GM10266 (cell line): ENCODE measurements around the gene CDRT4.

Experiments used
- DNase-seq: peaks from one replicate; pipeline ENCODE4 v3.0.0; 2012; ENCODE audit errors: extremely low spot score
- TF ChIP-seq, protein P1 (sequence below): IDR thresholded peaks from 2 replicates; pipeline ENCODE4 v1.5.1; 2012; ENCODE audit warnings: mild to moderate bottlenecking, low read depth; ENCODE audit not compliant: control insufficient read depth, insufficient read depth; ENCODE audit errors: missing control alignments

Gene CDRT4

DNA sequence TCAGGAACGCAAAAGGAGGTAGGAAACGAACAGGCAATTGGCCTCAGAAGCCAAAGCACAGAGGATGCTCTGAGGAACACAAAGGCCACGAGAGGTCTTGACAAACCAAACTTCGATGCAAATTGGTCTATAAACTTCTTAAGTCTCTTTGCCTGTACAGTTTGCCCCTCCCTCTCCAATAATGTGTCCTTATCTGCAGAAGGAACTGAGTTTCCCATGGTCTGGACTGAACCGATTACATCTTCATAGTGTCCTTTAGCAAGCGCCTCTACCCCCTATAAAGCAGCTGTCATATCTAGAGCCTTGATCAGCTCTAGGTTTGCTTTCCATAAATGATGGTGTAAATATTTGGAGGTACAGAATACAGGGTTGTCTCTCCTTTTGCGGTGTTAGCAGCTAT lies 3.1 kb upstream of the CDRT4 start:
- TF ChIP-seq, protein P1, sequence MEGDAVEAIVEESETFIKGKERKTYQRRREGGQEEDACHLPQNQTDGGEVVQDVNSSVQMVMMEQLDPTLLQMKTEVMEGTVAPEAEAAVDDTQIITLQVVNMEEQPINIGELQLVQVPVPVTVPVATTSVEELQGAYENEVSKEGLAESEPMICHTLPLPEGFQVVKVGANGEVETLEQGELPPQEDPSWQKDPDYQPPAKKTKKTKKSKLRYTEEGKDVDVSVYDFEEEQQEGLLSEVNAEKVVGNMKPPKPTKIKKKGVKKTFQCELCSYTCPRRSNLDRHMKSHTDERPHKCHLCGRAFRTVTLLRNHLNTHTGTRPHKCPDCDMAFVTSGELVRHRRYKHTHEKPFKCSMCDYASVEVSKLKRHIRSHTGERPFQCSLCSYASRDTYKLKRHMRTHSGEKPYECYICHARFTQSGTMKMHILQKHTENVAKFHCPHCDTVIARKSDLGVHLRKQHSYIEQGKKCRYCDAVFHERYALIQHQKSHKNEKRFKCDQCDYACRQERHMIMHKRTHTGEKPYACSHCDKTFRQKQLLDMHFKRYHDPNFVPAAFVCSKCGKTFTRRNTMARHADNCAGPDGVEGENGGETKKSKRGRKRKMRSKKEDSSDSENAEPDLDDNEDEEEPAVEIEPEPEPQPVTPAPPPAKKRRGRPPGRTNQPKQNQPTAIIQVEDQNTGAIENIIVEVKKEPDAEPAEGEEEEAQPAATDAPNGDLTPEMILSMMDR, result no peak
- DNase-seq, result no peak

DNA sequence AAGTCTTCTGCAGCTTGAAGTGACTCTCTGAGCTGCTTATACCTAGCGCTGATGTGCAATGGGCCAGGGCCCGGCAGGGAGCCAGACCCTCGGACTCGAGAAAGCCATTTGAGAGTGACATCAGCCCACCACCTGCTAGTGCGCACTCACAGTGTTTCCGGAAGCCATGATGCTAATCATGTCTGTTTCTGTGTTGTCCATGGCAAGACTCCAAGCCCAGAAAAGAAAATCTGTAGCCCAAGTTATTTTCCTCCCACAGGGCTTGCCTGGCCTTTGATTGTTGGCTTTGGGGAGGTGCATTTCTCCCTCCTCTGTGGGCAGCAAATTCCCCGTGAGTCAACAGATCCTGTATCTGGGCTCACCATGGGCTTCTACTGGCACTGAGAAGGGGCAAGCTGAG lies 1.8 kb upstream of the CDRT4 start:
- DNase-seq, result no peak
- TF ChIP-seq, protein P1, result no peak

DNA sequence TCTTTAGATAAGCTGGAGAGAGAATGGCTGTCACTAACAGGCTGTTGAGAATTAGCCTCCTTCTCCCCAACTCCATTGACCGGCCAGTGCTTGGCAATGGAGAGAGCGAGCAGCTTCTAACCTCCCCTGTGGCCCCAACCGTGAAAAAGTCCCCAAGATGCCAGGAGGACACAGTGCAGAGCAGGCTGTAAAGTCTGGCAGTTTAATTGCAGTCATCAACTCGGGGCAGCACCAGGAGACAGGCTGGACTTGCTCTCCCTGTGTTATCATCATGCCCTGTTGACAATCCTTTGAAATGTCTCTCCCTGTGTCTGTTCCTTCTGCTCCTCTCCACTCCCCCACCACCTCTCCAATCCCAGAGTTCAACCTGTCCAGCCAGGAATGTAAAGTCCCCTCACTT lies 705 bp upstream of the CDRT4 start:
- TF ChIP-seq, protein P1, result no peak
- no peak for DNase-seq

DNA sequence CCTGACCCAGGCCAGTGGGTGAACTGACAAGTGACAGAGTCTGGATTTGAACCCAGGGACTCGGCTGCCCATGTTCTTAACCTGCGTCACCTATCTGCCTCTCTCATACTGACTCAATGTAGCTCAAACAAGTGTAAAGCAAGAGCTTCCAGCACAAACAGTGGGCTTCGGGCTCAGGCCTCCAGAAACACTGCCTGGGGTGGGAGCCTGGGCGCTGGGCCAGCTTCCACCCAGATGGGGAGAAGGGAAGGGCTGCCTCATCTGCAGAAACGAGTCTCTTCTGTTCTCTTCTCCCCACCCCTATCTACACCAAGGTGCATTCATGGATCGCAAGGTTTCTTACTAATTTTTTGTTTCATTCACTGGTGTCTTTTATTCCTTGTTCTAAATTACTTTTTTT lies 1.3 kb downstream of the CDRT4 start:
- no peak for DNase-seq
- TF ChIP-seq, protein P1, result no peak

DNA sequence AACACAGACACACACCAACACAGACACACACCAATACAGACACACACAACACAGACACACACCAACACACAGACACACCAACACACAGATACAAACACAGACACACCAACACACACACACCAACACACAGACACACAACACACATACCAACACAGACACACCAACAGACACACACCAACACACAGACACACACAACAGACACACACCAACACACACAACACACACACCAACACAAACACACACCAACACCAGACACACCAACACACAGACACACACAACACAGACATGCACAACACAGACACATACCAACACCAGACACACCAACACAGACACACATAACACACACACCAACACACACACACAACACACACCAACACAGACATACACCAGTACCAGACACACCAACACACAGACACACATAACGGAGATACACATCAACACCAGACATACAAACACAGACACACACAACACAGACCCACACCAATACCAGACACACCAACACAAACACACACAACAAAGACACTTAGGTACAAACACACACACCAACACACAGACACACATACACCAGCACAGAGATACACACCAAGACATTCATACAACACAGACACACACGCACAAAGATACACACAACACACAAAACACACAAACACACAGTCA lies 2.2 kb downstream of the CDRT4 start:
- no peak for DNase-seq

DNA sequence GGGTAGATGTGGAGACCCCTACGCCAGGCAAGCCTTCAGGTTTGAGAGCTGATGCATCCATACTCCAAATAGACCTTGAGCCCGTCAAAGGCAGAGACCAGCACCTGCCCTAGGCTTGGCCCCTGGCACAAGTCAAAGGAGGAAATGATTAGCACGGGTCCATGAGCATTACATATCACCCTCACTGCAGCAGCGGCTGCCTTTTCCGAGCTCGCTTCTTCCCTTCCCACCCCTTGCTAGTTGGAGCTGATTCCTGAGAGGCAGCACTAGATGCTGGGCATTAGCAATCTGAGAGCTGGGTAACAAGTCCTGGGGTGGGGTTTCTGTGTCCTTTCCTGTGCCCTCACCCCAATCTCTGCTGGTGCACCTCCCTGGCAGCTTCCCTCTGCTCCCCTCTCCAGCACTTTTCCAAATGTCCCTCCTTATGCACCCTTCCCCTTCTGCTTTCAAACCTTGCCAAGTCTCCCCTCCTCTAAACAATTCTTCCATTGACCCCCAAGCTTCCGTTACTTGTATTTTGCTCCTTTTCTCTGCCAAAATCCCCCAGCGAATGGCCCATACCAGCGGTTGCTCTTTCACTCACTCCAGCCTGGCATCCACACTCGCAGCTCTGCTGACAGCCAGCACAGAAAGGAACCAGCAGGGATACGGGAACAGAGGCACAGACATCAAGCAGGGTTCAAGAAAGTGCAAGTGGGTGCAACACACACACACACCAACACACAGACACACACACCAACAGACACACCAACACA lies 3.0 kb downstream of the CDRT4 start:
- no peak for DNase-seq
- TF ChIP-seq, protein P1, result no peak

More for the DNA sequence above, 2.2 kb downstream of the CDRT4 start:
- TF ChIP-seq, protein P1, result no peak
